GM18502 (cell line): ENCODE results near the gene ST14.
"Not testable (repeated sequence)": the region's sequence is repeated elsewhere in the genome, so short reads cannot be mapped to it uniquely, and the experiment has no call there.

Experiments used
- ATAC-seq: cut with Tn5 transposase; IDR thresholded peaks from one replicate; pipeline ENCODE4 v1.9.1; 2021; ENCODE audit warnings: mild to moderate bottlenecking; ENCODE audit not compliant: unreplicated experiment, poor library complexity

The ST14 gene

DNA sequence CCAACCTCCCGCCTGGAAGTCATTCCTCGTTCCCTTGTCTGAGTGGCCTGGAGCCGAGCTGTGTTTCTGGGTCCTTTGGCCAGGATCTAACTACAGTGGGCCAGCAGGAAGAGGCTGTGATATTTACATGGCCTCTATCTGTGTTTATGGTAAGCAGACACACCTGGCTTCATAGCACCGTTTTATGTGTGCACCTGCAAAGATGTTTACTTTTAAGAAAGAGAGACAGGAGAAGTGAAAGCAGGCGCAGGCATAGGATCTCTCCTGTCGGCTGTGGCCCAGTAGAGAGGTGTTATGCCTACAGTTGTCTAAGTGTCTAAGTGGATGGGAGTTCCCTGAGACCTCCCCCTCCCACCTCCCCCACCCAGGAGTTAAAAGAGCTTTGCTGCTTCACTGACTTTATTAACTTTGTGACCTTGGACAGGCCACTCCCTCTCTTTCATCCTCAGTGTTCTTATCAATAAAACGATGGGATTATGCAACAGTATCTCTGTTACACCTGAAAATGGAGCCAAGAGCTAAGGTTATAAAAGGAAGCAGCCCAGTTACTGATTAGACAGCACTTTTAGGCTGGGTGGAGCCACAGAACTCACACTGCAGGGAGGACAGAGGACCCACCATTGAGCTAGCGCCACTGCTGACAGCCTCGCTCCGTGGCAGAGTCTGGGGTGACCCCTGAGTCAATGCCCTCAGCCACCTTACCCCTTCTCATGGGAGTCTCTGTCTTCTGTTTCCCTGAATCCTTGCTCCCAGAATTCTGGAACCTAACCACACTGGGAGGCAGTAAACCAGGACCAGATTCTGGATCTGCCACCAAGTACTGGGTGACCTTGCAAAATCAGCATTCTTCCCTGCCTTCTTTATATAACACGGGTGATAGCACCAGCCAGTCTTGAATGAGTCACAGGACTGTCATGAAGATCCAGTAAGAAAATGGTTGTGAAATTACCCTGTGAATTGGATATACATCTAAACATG lies 22.0 kb downstream of the ST14 start:
- peak; percentile 52 for ATAC-seq

DNA sequence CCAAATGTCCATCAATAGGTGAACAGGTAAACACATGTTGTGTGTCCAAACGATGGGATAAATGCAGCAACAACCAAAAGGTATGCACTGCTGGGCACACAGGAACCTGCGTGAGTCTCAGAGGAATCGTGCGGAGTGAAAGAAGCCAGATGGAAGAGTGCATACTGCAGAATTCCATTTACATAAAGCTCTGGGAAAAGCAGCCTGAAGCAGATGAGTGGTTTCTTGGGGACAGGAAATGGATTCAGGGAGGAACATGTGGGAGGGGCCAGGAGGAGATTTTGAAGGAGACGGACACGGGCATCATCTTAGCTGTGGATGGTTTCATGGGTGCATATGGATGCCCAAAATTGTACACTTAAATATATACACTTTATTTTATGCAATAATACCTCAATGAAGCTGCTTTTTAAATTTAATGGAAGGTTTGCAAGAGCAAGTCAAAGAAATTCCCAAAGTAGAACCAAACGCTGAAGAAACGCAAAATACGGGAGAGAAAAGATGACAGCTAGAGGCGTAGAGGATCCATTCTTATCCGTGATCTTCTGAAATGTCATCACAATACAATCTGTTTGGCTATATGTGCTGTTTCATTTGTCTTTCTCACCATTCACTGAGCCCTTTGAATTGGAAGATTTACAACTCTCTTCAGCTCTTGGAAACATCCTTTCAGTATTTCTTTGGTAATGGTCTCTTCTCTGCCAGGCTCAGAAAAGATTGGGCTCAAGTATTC lies 24.5 kb downstream of the ST14 start:
- no peak for ATAC-seq

GRCh38 chr11:130187096-130187495 lies 27.5 kb downstream of the ST14 start:
- ATAC-seq, result no peak

DNA sequence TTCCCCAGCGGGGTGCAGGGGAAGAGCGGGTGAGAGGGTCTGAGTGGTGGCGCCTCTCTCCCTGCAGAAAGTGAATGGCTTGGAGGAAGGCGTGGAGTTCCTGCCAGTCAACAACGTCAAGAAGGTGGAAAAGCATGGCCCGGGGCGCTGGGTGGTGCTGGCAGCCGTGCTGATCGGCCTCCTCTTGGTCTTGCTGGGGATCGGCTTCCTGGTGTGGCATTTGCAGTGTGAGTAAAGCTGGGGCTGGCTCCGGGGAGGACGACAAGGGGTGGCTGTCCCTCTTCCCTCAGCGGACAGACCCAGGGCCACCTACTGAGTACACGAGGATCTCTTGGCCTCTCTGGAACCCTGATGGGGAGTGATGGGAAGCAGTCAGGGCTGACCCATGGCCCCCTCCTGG lies 28.5 kb downstream of the ST14 start:
- ATAC-seq, result no peak

GRCh38 chr11:130188585-130189347 lies 29.2 kb downstream of the ST14 start:
- ATAC-seq, result no peak

DNA sequence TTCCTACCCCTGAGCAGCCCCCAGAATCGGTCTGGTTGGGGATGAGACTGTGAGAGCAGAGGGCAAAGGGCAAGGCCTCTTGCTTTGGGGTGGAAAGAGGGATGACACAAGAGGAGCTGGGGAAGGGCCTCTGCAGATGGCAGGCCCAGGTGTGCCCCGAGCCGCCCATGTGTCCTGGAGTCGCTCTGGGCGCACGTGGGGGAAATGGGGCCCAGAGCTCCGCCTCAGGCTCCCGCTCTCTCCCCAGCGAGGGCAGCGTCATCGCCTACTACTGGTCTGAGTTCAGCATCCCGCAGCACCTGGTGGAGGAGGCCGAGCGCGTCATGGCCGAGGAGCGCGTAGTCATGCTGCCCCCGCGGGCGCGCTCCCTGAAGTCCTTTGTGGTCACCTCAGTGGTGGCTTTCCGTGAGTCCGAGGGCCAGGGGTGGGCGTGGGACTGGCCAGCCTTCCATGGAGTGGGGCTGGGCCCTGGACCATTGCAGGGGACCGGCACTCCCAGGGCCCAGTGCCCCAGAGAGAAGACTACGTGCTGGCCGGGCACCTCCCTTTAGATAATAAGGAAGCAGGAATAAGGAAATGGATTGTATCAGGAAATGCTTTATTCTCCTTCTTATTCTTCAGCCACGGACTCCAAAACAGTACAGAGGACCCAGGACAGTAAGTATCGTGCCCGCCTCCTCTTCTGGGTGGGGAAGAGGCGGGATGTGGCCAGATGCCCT lies 30.1 kb downstream of the ST14 start:
- no peak for ATAC-seq

- no peak for ATAC-seq
These were observed 30.8 kb downstream of the ST14 start for GRCh38 chr11:130190371-130190881.

DNA sequence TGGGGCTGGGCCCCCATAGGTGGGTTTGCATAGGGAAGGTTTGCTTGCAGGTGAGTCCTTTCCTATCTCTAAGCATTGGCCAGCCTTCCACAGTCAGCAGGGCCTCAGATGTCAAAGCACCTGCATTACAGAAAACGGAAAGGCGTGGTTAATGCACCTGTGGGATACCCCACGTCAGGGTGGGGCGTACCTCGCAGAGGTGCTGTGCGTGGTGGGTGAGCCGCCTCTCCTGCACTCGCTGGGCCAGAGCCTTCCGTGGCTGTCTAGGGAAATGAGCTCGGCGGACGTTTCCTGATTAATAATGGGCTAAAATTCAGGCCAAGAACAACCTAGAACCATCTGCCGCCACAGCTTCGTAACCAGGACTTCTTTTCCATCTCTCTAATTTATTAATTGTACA lies 32.3 kb downstream of the ST14 start:
- no peak for ATAC-seq

DNA sequence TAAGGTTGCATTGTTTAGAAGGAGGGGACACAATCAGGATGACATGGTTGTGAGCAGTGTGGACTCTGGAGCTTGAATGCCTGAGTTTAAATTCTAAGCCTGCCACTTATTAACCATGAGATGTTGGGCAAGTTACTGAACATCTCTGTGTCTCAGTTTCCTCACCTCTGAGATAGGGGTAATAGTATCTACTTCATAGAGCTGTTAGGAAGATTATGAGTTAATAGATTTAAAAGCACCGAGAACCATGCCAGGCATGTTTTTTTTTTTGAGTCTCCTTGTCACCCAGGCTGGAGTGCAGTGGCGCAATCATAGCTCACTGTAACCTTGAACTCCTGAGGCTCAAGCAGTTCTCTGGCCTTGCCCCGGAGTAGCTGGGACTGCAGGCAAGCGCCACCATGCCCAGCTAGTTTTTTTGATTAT lies 33.3 kb downstream of the ST14 start:
- no peak for ATAC-seq

GRCh38 chr11:130193551-130193950 lies 34.0 kb downstream of the ST14 start:
- not testable (repeated sequence) for ATAC-seq

GRCh38 chr11:130194241-130195023 lies 34.9 kb downstream of the ST14 start:
- ATAC-seq, result no peak

- no peak for ATAC-seq
These were observed 37.9 kb downstream of the ST14 start for GRCh38 chr11:130197386-130198035.

DNA sequence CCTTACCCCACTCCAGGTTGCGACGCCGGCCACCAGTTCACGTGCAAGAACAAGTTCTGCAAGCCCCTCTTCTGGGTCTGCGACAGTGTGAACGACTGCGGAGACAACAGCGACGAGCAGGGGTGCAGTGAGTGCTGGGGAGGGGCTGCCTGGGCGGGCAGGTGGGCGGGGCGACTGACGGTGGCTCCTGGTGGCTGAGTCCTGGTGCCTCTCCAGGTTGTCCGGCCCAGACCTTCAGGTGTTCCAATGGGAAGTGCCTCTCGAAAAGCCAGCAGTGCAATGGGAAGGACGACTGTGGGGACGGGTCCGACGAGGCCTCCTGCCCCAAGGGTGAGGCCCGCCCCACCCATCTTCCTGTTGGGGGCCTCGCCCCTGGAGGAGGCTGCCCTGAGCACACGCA lies 38.7 kb downstream of the ST14 start:
- no peak for ATAC-seq

DNA sequence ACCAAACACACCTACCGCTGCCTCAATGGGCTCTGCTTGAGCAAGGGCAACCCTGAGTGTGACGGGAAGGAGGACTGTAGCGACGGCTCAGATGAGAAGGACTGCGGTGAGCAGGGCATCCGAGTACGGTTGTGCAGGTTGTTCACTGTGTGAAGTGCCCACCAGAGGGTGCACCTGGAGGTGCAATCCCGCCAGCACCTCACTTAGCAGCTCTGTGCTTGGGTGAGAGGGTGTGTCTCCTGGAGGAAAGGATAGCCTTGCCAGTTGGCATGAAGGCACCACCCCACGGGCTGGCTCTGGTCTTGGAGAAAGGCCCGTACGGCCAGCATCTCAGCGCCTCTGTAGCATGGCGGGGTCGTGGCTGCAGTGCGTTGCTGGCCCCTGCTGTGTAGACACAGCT lies 39.4 kb downstream of the ST14 start:
- no peak for ATAC-seq

DNA sequence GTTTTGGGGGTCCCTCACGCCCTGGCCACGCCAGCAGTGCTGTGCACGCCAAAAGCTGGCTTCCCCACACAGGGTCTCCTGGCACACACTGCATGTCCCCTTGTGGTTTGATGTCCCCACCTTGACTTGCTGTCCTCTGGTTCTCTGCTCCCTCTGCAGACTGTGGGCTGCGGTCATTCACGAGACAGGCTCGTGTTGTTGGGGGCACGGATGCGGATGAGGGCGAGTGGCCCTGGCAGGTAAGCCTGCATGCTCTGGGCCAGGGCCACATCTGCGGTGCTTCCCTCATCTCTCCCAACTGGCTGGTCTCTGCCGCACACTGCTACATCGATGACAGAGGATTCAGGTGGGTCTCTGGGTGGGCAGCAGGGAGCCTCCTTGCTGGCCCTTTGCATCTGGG lies 40.2 kb downstream of the ST14 start:
- no peak for ATAC-seq

DNA sequence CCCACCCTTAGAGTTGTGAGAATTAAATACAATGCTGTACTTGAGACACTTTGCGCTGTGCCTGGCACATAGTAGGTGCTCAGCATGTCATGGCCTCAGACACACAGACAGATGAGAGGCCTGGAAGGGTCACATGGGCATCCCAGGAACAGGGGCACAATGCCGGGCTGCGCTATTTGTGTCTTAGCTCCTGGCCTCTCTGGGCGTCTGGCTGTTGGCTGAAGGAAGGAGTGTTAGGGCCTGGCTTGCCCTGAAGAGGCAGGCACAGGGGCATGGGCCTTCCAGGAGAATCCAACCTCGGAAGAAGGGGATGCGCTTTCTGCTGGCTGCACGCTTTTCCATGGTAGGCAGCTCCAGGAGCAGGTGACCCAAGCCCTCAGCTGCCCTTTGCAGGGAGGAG lies 41.4 kb downstream of the ST14 start:
- ATAC-seq, result no peak

- ATAC-seq, result no peak
These were observed 42.6 kb downstream of the ST14 start for GRCh38 chr11:130202009-130202817.
